Pulmonary artery endothelial cell (primary cell): ENCODE measurements around the gene SPDYC. TPM values are rescaled to one million over a fixed set of nuclear protein-coding genes. Genes with fewer than 3 reads are reported as not detected.

Experiments used
- total RNA-seq: library from RNA; depleted of rRNA; stranded (reverse); fragments of >200 nt; gene quantifications from 2 replicates; pipeline ENCODE4 v1.2.3, GENCODE V29; 2014

Gene SPDYC
- total RNA-seq, 1 donor from 2014 or later, result not detected

Other genes starting within 250 kb of the SPDYC start
- 9.7 and 12.1 TPM in 2 replicates for gene PPP2R5B, start 245.5 kb upstream of the SPDYC start, total RNA-seq
- not detected in 2 replicates for gene GPHA2, start 234.3 kb upstream of the SPDYC start, total RNA-seq
- not detected in 2 replicates for gene MAJIN, start 198.1 kb upstream of the SPDYC start, total RNA-seq
- 0.40 and 1.1 TPM in 2 replicates for gene BATF2, start 173.3 kb upstream of the SPDYC start, total RNA-seq
- 93.5 and 124 TPM in 2 replicates for gene ARL2, start 156.1 kb upstream of the SPDYC start, total RNA-seq
- 8.2 and 10.5 TPM in 2 replicates for gene SNX15, start 142.8 kb upstream of the SPDYC start, total RNA-seq
- 9.4 and 11.4 TPM in 2 replicates for gene SAC3D1, start 129.0 kb upstream of the SPDYC start, total RNA-seq
- 10.7 and 15.9 TPM in 2 replicates for gene NAALADL1, start 111.7 kb upstream of the SPDYC start, total RNA-seq
- gene CDCA5, start 86.2 kb upstream of the SPDYC start, total RNA-seq, result 9.0 and 16.0 TPM in 2 replicates
- gene ZFPL1, start 86.0 kb upstream of the SPDYC start, total RNA-seq, result 32.9 and 34.6 TPM in 2 replicates
- gene VPS51, start 74.0 kb upstream of the SPDYC start, total RNA-seq, result 174 and 190 TPM in 2 replicates
- 20.6 and 28.7 TPM in 2 replicates for gene TM7SF2, start 58.4 kb upstream of the SPDYC start, total RNA-seq
- 10.0 and 11.3 TPM in 2 replicates for gene ZNHIT2, start 52.5 kb upstream of the SPDYC start, total RNA-seq
- gene FAU, start 48.1 kb upstream of the SPDYC start, total RNA-seq, result 222 and 473 TPM in 2 replicates
- gene MRPL49, start 47.9 kb upstream of the SPDYC start, total RNA-seq, result 52.2 and 58.2 TPM in 2 replicates
- gene SYVN1, start 35.7 kb upstream of the SPDYC start, total RNA-seq, result 7.1 and 11.4 TPM in 2 replicates
- 151 and 203 TPM in 2 replicates for gene CAPN1, start 11.7 kb downstream of the SPDYC start, total RNA-seq
- 9.2 and 15.3 TPM in 2 replicates for gene POLA2, start 91.7 kb downstream of the SPDYC start, total RNA-seq
- 19.5 and 22.5 TPM in 2 replicates for gene CDC42EP2, start 144.6 kb downstream of the SPDYC start, total RNA-seq
- 24.3 and 38.3 TPM in 2 replicates for gene DPF2, start 163.6 kb downstream of the SPDYC start, total RNA-seq
- gene TIGD3, start 184.5 kb downstream of the SPDYC start, total RNA-seq, result 0.32 and 0.33 TPM in 2 replicates
- gene SLC25A45, start 212.4 kb downstream of the SPDYC start, total RNA-seq, result 1.3 and 1.4 TPM in 2 replicates
- 78.5 and 80.6 TPM in 2 replicates for gene FRMD8, start 216.4 kb downstream of the SPDYC start, total RNA-seq